ENCODE data around the gene E2F6.

DNA sequence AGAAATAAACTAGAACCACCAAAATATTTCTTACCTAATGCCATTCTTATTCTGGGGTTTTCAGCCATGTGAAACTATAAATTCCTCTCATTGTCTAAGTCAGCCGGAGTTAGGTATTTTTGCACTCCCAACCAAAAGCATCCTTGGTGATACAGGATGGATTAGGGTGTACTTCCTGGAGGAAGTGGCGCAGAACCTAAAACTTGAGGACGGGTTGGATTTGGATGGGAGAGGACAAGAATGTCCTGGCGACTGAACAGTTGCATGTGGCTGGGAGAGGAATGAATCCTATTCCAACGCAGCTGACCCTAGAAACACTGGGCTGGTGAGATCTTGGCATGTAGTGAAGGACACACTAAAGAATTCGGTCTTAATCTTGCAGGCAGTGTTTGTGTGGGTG is 58.5 kb downstream of the E2F6 start:
- TF ChIP-seq KAT2A (conservative IDR thresholded peaks at IDR 0.05; ENCODE audit: control insufficient read depth, low read depth, low read length) (no peak), RFX5 (IDR thresholded peaks at IDR 0.05; ENCODE audit: low read depth, low read length) (no peak), NRF1 (conservative IDR thresholded peaks at IDR 0.05; ENCODE audit: low read depth, low read length) (no peak), TARDBP (IDR thresholded peaks at IDR 0.05; ENCODE audit: borderline replicate concordance) (no peak), CHD2 (IDR thresholded peaks at IDR 0.05; ENCODE audit: borderline replicate concordance, low read depth, low read length) (no peak), CTCF (IDR thresholded peaks at IDR 0.05 in 2 of 3, conservative IDR thresholded peaks at IDR 0.05 in 1 of 3; ENCODE audit: control insufficient read depth in 2 of 3, extremely low read depth in 1 of 3, insufficient read depth in 1 of 3, low read depth in 3 of 3, low read length in 3 of 3) (no peak), TAF1 (IDR thresholded peaks at IDR 0.05; ENCODE audit: borderline replicate concordance, low read depth, low read length) (no peak), JUND (IDR thresholded peaks at IDR 0.05; ENCODE audit: low read depth, low read length) (no peak), POLR2AphosphoS5 (IDR thresholded peaks at IDR 0.05; ENCODE audit: low read length) (no peak)
